ENCODE data around the gene AMN.
"Not testable (repeated sequence)": the region's sequence is repeated elsewhere in the genome, so short reads cannot be mapped to it uniquely, and the experiment has no call there.

The AMN gene

GRCh38 chr14:102914474-102915291, 7.8 kb upstream of the AMN start:
- no peak for DNase-seq

- no peak for DNase-seq
These were observed 7.0 kb upstream of the AMN start for GRCh38 chr14:102915292-102916110.

GRCh38 chr14:102916347-102917055, 6.0 kb upstream of the AMN start:
- no peak for DNase-seq

GRCh38 chr14:102917056-102917385, 5.4 kb upstream of the AMN start:
- DNase-seq: no peak

- DNase-seq: peak; percentile 42
These were observed 4.8 kb upstream of the AMN start for GRCh38 chr14:102917469-102918211.

- DNase-seq: no peak
These were observed 4.0 kb upstream of the AMN start for GRCh38 chr14:102918438-102918837.

- DNase-seq: no peak
These were observed 2.0 kb upstream of the AMN start for GRCh38 chr14:102920273-102920997.

GRCh38 chr14:102920998-102921304, 1.5 kb upstream of the AMN start:
- DNase-seq: no peak

- DNase-seq: no peak
These were observed 900 bp downstream of the AMN start for GRCh38 chr14:102923201-102923924.

- DNase-seq: no peak
These were observed 1.5 kb downstream of the AMN start for GRCh38 chr14:102923925-102924486.

- DNase-seq: no peak
These were observed 2.4 kb downstream of the AMN start for GRCh38 chr14:102924632-102925588.

GRCh38 chr14:102925646-102926045, 3.2 kb downstream of the AMN start:
- DNase-seq: no peak

GRCh38 chr14:102926104-102926503, 3.6 kb downstream of the AMN start:
- DNase-seq: no peak

- DNase-seq: not testable (repeated sequence)
These were observed 4.4 kb downstream of the AMN start for GRCh38 chr14:102926840-102927239.

GRCh38 chr14:102927346-102927877, 4.9 kb downstream of the AMN start:
- DNase-seq: no peak

GRCh38 chr14:102927878-102928411, 5.5 kb downstream of the AMN start:
- no peak for DNase-seq

- DNase-seq: peak; percentile 65
These were observed 6.2 kb downstream of the AMN start for GRCh38 chr14:102928412-102929240.

All from COR-L47 (cell line).